GM12878 (cell line): ENCODE results near the gene PDIA5.

Experiments used
- BHLHE40 ChIP-seq, 2 experiments: fragments of 450-650 bp in 1 of 2; IDR thresholded peaks; 2 replicates each; pipeline ENCODE4 v1.6.1; 2011 to 2017; ENCODE audit warnings: low read depth in 2 of 2, borderline replicate concordance in 1 of 2, improper control_type of control experiment in 1 of 2, low read length in 1 of 2, mild to moderate bottlenecking in 1 of 2
- CREM ChIP-seq: IDR thresholded peaks from 2 replicates; pipeline ENCODE4 v1.6.1; 2014; ENCODE audit warnings: antibody characterized with exemption, low read depth
- CTCF ChIP-seq, 3 experiments: IDR thresholded peaks in 2 of 3; conservative IDR thresholded peaks in 1 of 3; 2 replicates each; pipeline ENCODE4 v1.5.1; 2011; ENCODE audit warnings: low read depth in 3 of 3, low read length in 3 of 3, mild to moderate bottlenecking in 3 of 3, control low read depth in 2 of 3, moderate library complexity in 2 of 3, inconsistent platforms in 1 of 3, mixed read lengths in 1 of 3; ENCODE audit not compliant: control insufficient read depth in 2 of 3, insufficient read depth in 1 of 3; ENCODE audit errors: extremely low read depth in 1 of 3
- ETV6 ChIP-seq, 2 experiments: fragments of 450-650 bp in 1 of 2; IDR thresholded peaks in 1 of 2; conservative IDR thresholded peaks in 1 of 2; 2 replicates each; pipeline ENCODE4 v1.6.1; 2014; ENCODE audit warnings: antibody characterized with exemption in 1 of 2, borderline replicate concordance in 1 of 2, low read depth in 1 of 2, mild to moderate bottlenecking in 1 of 2, moderate library complexity in 1 of 2
- GABPA ChIP-seq: IDR thresholded peaks from 2 replicates; pipeline ENCODE4 v1.6.1; 2014; ENCODE audit warnings: antibody characterized with exemption, low read depth, mild to moderate bottlenecking, inconsistent platforms
- POLR2A ChIP-seq: IDR thresholded peaks from 2 replicates; pipeline ENCODE4 v1.6.1; 2011; ENCODE audit warnings: low read depth, mild to moderate bottlenecking, low read length
- POLR2AphosphoS5 ChIP-seq: IDR thresholded peaks from 2 replicates; pipeline ENCODE4 v1.6.1; 2011; ENCODE audit warnings: mild to moderate bottlenecking, low read length, inconsistent platforms
- RFX5 ChIP-seq: IDR thresholded peaks from 2 replicates; pipeline ENCODE4 v1.6.1; 2011; ENCODE audit warnings: low read depth, low read length, improper control_type of control experiment
- TAF1 ChIP-seq: IDR thresholded peaks from 2 replicates; pipeline ENCODE4 v1.6.1; 2011; ENCODE audit warnings: mild to moderate bottlenecking, low read depth, low read length, borderline replicate concordance
- ZNF274 ChIP-seq: IDR thresholded peaks from one replicate; pipeline ENCODE4 v1.8.0; 2011; ENCODE audit not compliant: insufficient read length, insufficient read depth
- TF ChIP-seq, protein P1 (sequence below): IDR thresholded peaks from 2 replicates; pipeline ENCODE4 v1.6.1; 2011; ENCODE audit warnings: low read depth, low read length, improper control_type of control experiment, borderline replicate concordance
- TF ChIP-seq, protein P2 (sequence below): IDR thresholded peaks from 2 replicates; pipeline ENCODE4 v1.6.1; 2012; ENCODE audit warnings: low read depth, low read length, improper control_type of control experiment
- TF ChIP-seq, protein P3 (sequence below): IDR thresholded peaks from 2 replicates; pipeline ENCODE4 v1.6.1; 2011; ENCODE audit warnings: borderline replicate concordance, low read depth, mild to moderate bottlenecking, moderate library complexity, low read length; ENCODE audit not compliant: insufficient read depth, poor library complexity, severe bottlenecking
- TF ChIP-seq, protein P4 (sequence below): IDR thresholded peaks from 2 replicates; pipeline ENCODE4 v1.6.1; 2011; ENCODE audit warnings: mild to moderate bottlenecking, low read depth, low read length, moderate library complexity; ENCODE audit not compliant: insufficient replicate concordance

GRCh38 chr3:123092243-123092642 is 25.4 kb downstream of the PDIA5 start:
- TF ChIP-seq POLR2A: no peak
- no peak for TF ChIP-seq POLR2AphosphoS5
- no peak for TF ChIP-seq ETV6 (conservative IDR thresholded peaks at IDR 0.05 in 1 of 2, IDR thresholded peaks at IDR 0.05 in 1 of 2; ENCODE audit: borderline replicate concordance in 1 of 2, low read depth in 1 of 2)
- TF ChIP-seq, protein P1, sequence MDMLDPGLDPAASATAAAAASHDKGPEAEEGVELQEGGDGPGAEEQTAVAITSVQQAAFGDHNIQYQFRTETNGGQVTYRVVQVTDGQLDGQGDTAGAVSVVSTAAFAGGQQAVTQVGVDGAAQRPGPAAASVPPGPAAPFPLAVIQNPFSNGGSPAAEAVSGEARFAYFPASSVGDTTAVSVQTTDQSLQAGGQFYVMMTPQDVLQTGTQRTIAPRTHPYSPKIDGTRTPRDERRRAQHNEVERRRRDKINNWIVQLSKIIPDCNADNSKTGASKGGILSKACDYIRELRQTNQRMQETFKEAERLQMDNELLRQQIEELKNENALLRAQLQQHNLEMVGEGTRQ: no peak
- TF ChIP-seq, protein P2, sequence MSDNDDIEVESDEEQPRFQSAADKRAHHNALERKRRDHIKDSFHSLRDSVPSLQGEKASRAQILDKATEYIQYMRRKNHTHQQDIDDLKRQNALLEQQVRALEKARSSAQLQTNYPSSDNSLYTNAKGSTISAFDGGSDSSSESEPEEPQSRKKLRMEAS: no peak
- no peak for TF ChIP-seq ZNF274
- TF ChIP-seq CTCF (IDR thresholded peaks at IDR 0.05 in 2 of 3, conservative IDR thresholded peaks at IDR 0.05 in 1 of 3; ENCODE audit: control insufficient read depth in 2 of 3, extremely low read depth in 1 of 3, insufficient read depth in 1 of 3, low read depth in 3 of 3, low read length in 3 of 3): no peak
- TF ChIP-seq, protein P3, sequence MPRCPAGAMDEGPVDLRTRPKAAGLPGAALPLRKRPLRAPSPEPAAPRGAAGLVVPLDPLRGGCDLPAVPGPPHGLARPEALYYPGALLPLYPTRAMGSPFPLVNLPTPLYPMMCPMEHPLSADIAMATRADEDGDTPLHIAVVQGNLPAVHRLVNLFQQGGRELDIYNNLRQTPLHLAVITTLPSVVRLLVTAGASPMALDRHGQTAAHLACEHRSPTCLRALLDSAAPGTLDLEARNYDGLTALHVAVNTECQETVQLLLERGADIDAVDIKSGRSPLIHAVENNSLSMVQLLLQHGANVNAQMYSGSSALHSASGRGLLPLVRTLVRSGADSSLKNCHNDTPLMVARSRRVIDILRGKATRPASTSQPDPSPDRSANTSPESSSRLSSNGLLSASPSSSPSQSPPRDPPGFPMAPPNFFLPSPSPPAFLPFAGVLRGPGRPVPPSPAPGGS: no peak
- TF ChIP-seq, protein P4, sequence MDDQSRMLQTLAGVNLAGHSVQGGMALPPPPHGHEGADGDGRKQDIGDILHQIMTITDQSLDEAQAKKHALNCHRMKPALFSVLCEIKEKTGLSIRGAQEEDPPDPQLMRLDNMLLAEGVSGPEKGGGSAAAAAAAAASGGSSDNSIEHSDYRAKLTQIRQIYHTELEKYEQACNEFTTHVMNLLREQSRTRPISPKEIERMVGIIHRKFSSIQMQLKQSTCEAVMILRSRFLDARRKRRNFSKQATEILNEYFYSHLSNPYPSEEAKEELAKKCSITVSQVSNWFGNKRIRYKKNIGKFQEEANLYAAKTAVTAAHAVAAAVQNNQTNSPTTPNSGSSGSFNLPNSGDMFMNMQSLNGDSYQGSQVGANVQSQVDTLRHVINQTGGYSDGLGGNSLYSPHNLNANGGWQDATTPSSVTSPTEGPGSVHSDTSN: no peak
- TF ChIP-seq CREM: no peak
- no peak for TF ChIP-seq RFX5
- no peak for TF ChIP-seq GABPA
- TF ChIP-seq BHLHE40 (IDR thresholded peaks at IDR 0.05; ENCODE audit: borderline replicate concordance in 1 of 2, low read depth in 2 of 2, low read length in 1 of 2): no peak
- no peak for TF ChIP-seq TAF1
